HCT116 (cell line): ENCODE results near the gene SNRPF. TPM values are rescaled to one million over a fixed set of nuclear protein-coding genes. Genes with fewer than 3 reads are reported as not detected.
A peak's percentile ranks its signal among the peaks of the same experiment; 100 is the strongest.

ENCODE experiments used
- ATAC-seq: fragments of 200-7000 bp; cut with Tn5 transposase; 2 replicates; pipeline ENCODE4 v1.9.1; 2020; ENCODE audit warnings: mild to moderate bottlenecking, moderate library complexity
- BruUV-seq: library from RNA; stranded (reverse); fragments of 400-500 nt; replicated peaks from 2 replicates; lab custom pipeline; 2021; lab: Mats Ljungman, UMichigan
- CTCF ChIA-PET: fragments of 300-600 bp; sonication (Branson Sonifier 250); formaldehyde crosslinking; loops from one replicate; lab custom pipeline; 2021; ENCODE audit warnings: antibody characterized with exemption; lab: Charles Lee
- POLR2A ChIA-PET: fragments of 300-600, 350-600 bp; sonication (Branson Sonifier 250); formaldehyde crosslinking; loops from one replicate; lab custom pipeline; 2021; ENCODE audit warnings: antibody characterized with exemption; lab: Charles Lee
- RAD21 ChIA-PET, 2 experiments: fragments of 300-600 bp; sonication (Branson Sonifier 250); formaldehyde crosslinking; loops; one replicate each; lab custom pipeline; 2023; ENCODE audit warnings: low total read pairs in 2 of 2; ENCODE audit not compliant: uncharacterized antibody in 2 of 2, unreplicated experiment in 2 of 2, low non-redundant PET in 1 of 2; lab: Charles Lee
- DNase-seq: peaks from one replicate; pipeline ENCODE4 v3.0.0-alpha.2; 2010; ENCODE audit warnings: low read depth, low spot score
- H2AFZ ChIP-seq: fragments of 200-600 bp; shearing (Covaris generic), sonication (generic); 2 replicates; pipeline ENCODE4 v1.6.1; 2017; ENCODE audit warnings: low read depth, mixed run types, mixed read lengths, antibody characterized with exemption, low read length; ENCODE audit not compliant: poor library complexity, severe bottlenecking
- H3K27ac ChIP-seq: 2 replicates; pipeline ENCODE4 v1.5.1; 2012; ENCODE audit warnings: low read depth, low read length
- H3K27me3 ChIP-seq: fragments of 200-600 bp; sonication (generic); 2 replicates; pipeline ENCODE4 v1.6.1; 2016; ENCODE audit warnings: mixed run types, low read length, mixed read lengths; ENCODE audit not compliant: insufficient read depth
- H3K36me3 ChIP-seq, 2 experiments: fragments of 200-500 bp in 1 of 2; fragments of 200-600 bp in 1 of 2; sonication (Bioruptor generic) in 1 of 2; sonication (generic) in 1 of 2; 2 replicates each; pipeline versions ENCODE4 v1.5.1 to v1.6.1; 2014 to 2016; ENCODE audit warnings: low read length in 2 of 2, inconsistent platforms in 1 of 2, mixed read lengths in 1 of 2, mixed run types in 1 of 2; ENCODE audit not compliant: insufficient read depth in 2 of 2, control insufficient read depth in 1 of 2
- H3K4me1 ChIP-seq, 2 experiments: fragments of 200-600 bp in 1 of 2; sonication (generic) in 1 of 2; 2 replicates each; pipeline versions ENCODE4 v1.5.1 to v1.6.1; 2012 to 2017; ENCODE audit warnings: low read length in 2 of 2, inconsistent platforms in 1 of 2, mild to moderate bottlenecking in 1 of 2, mixed read lengths in 1 of 2, mixed run types in 1 of 2, moderate library complexity in 1 of 2; ENCODE audit not compliant: insufficient read depth in 2 of 2, control insufficient read depth in 1 of 2
- H3K4me2 ChIP-seq: fragments of 200-600 bp; sonication (generic); 2 replicates; pipeline ENCODE4 v1.6.1; 2017; ENCODE audit warnings: mixed run types, low read length, mixed read lengths
- H3K4me3 ChIP-seq, 2 experiments: fragments of 200-600 bp in 1 of 2; sonication (generic) in 1 of 2; replicated peaks in 1 of 2; 2 replicates each; pipeline ENCODE4 v1.5.1; 2011 to 2016; ENCODE audit warnings: low read length in 2 of 2, control low read depth in 1 of 2, low read depth in 1 of 2, mild to moderate bottlenecking in 1 of 2, mixed read lengths in 1 of 2, mixed run types in 1 of 2
- H3K79me2 ChIP-seq: fragments of 200-600 bp; sonication (generic); 2 replicates; pipeline ENCODE4 v1.6.1; 2017; ENCODE audit warnings: mild to moderate bottlenecking, mixed run types, low read length, moderate library complexity, mixed read lengths; ENCODE audit not compliant: insufficient read depth
- H3K9ac ChIP-seq: fragments of 200-600 bp; sonication (generic); 2 replicates; pipeline ENCODE4 v1.6.1; 2016; ENCODE audit warnings: low read length, mixed read lengths
- H3K9me2 ChIP-seq: fragments of 200-600 bp; sonication (generic), shearing (Covaris generic); 2 replicates; pipeline ENCODE4 v1.6.1; 2017; ENCODE audit warnings: mixed run types, mild to moderate bottlenecking, moderate library complexity; ENCODE audit not compliant: insufficient read depth
- H3K9me3 ChIP-seq, 2 experiments: fragments of 200-500 bp in 1 of 2; fragments of 200-600 bp in 1 of 2; sonication (Bioruptor generic) in 1 of 2; sonication (generic) in 1 of 2; 2 replicates each; pipeline ENCODE4 v1.6.1; 2014 to 2017; ENCODE audit warnings: low read length in 2 of 2, mixed read lengths in 2 of 2, inconsistent platforms in 1 of 2, low read depth in 1 of 2, mild to moderate bottlenecking in 1 of 2, mixed run types in 1 of 2, moderate library complexity in 1 of 2; ENCODE audit not compliant: control insufficient read depth in 1 of 2, insufficient read depth in 1 of 2
- H4K20me1 ChIP-seq: fragments of 200-600 bp; sonication (generic), shearing (Covaris generic); 2 replicates; pipeline ENCODE4 v1.6.1; 2017; ENCODE audit warnings: mixed run types, mild to moderate bottlenecking, moderate library complexity; ENCODE audit not compliant: insufficient read depth
- ELF1 ChIP-seq: IDR thresholded peaks from 2 replicates; pipeline ENCODE4 v1.6.1; 2012; ENCODE audit warnings: low read depth, borderline replicate concordance
- RAD21 ChIP-seq: IDR thresholded peaks from 2 replicates; pipeline ENCODE4 v1.6.1; 2012; ENCODE audit warnings: low read depth, mild to moderate bottlenecking
- SIN3A ChIP-seq: IDR thresholded peaks from 2 replicates; pipeline ENCODE4 v1.6.1; 2012; ENCODE audit warnings: low read depth
- intact Hi-C: fragments of 100-400 bp; cut with micrococcal nuclease; formaldehyde crosslinking; loops from 2 replicates; pipeline ENCODE4 v1.10.0; 2022
- total RNA-seq: library from RNA; stranded (reverse); gene quantifications from one replicate; pipeline ENCODE4 v1.2.1, GENCODE V29; 2021; ENCODE audit not compliant: unreplicated experiment
- TF ChIP-seq, protein P1 (sequence below): IDR thresholded peaks from 2 replicates; pipeline ENCODE4 v1.6.1; 2012
- TF ChIP-seq, protein P2 (sequence below), 3 experiments: fragments of 200-600 bp in 1 of 3; sonication (generic) in 1 of 3; IDR thresholded peaks in 2 of 3; conservative IDR thresholded peaks in 1 of 3; 2 replicates each; pipeline ENCODE4 v1.5.1; 2012 to 2017; ENCODE audit warnings: low read depth in 2 of 3, low read length in 2 of 3, antibody characterized with exemption in 1 of 3, borderline replicate concordance in 1 of 3, control low read depth in 1 of 3, mild to moderate bottlenecking in 1 of 3, mixed read lengths in 1 of 3, mixed run types in 1 of 3, moderate library complexity in 1 of 3; ENCODE audit not compliant: insufficient read depth in 1 of 3

SNRPF gene
- total RNA-seq, 1 experiment from 2014 or later: 56.3 TPM

GRCh38 chr12:95815632-95816212 lies 43.0 kb upstream of the SNRPF start:
- Histone ChIP-seq H3K9ac (no peak overlapping the region), H3K9me3 (no peaks in the 10 kb centered on the region), H3K79me2 (no peaks in the 10 kb centered on the region), H3K27ac (no peak overlapping the region), H3K4me1 (no peaks in the 10 kb centered on the region), H3K27me3 (no peaks in the 10 kb centered on the region), H3K4me3 (no peak overlapping the region), H3K36me3 (no peaks in the 10 kb centered on the region), H3K9me2 (no peaks in the 10 kb centered on the region), H3K4me2 (no peak overlapping the region), H2AFZ (no peak overlapping the region), H4K20me1 (no peaks in the 10 kb centered on the region)
- TF ChIP-seq, protein P1, sequence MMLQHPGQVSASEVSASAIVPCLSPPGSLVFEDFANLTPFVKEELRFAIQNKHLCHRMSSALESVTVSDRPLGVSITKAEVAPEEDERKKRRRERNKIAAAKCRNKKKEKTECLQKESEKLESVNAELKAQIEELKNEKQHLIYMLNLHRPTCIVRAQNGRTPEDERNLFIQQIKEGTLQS: no peak
- no peak for TF ChIP-seq ELF1
- TF ChIP-seq RAD21: peak; percentile 98
- no peak for TF ChIP-seq SIN3A
- TF ChIP-seq, protein P2, sequence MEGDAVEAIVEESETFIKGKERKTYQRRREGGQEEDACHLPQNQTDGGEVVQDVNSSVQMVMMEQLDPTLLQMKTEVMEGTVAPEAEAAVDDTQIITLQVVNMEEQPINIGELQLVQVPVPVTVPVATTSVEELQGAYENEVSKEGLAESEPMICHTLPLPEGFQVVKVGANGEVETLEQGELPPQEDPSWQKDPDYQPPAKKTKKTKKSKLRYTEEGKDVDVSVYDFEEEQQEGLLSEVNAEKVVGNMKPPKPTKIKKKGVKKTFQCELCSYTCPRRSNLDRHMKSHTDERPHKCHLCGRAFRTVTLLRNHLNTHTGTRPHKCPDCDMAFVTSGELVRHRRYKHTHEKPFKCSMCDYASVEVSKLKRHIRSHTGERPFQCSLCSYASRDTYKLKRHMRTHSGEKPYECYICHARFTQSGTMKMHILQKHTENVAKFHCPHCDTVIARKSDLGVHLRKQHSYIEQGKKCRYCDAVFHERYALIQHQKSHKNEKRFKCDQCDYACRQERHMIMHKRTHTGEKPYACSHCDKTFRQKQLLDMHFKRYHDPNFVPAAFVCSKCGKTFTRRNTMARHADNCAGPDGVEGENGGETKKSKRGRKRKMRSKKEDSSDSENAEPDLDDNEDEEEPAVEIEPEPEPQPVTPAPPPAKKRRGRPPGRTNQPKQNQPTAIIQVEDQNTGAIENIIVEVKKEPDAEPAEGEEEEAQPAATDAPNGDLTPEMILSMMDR (IDR thresholded peaks at IDR 0.05 in 2 of 3, conservative IDR thresholded peaks at IDR 0.05 in 1 of 3; ENCODE audit: borderline replicate concordance in 1 of 3, insufficient read depth in 1 of 3, low read depth in 2 of 3, low read length in 2 of 3): peak; percentile 70 to 91 (median 76)
- CTCF ChIA-PET: interaction anchor here (1.0 to 4.6 kb wide), 3 partner anchors 31 to 241 kb away, joined by 3 to 32 read pairs (median 5); no protein-coding TSS in a partner anchor
- ATAC-seq (peak; percentile 58), DNase-seq (no peak)
- POLR2A ChIA-PET: no interaction called here
- BruUV-seq: no TSS peak
- intact Hi-C loops: loop anchor here (1.0 to 10.0 kb wide), 3 partner anchors 192 to 1271 kb away; no protein-coding TSS in a partner anchor
- RAD21 ChIA-PET: no interaction called here
